Neural progenitor cell (in vitro differentiated cells): ENCODE data around the gene PLAC1.

Source experiments
- EZH2 ChIP-seq: fragments of 200-600 bp; sonication (generic); IDR thresholded peaks from 2 replicates; pipeline ENCODE4 v1.6.1; 2017; ENCODE audit warnings: antibody characterized with exemption, mild to moderate bottlenecking, moderate library complexity
- TF ChIP-seq, protein P1 (sequence below): fragments of 200-600 bp; sonication (generic); IDR thresholded peaks from 2 replicates; pipeline ENCODE4 v1.5.1; 2017; ENCODE audit warnings: antibody characterized with exemption, mild to moderate bottlenecking

GRCh38 chrX:134679221-134679620 lies 20.9 kb upstream of the PLAC1 start:
- no peak for TF ChIP-seq EZH2
- TF ChIP-seq, protein P1, sequence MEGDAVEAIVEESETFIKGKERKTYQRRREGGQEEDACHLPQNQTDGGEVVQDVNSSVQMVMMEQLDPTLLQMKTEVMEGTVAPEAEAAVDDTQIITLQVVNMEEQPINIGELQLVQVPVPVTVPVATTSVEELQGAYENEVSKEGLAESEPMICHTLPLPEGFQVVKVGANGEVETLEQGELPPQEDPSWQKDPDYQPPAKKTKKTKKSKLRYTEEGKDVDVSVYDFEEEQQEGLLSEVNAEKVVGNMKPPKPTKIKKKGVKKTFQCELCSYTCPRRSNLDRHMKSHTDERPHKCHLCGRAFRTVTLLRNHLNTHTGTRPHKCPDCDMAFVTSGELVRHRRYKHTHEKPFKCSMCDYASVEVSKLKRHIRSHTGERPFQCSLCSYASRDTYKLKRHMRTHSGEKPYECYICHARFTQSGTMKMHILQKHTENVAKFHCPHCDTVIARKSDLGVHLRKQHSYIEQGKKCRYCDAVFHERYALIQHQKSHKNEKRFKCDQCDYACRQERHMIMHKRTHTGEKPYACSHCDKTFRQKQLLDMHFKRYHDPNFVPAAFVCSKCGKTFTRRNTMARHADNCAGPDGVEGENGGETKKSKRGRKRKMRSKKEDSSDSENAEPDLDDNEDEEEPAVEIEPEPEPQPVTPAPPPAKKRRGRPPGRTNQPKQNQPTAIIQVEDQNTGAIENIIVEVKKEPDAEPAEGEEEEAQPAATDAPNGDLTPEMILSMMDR: no peak
